Epithelial cell of esophagus (primary cell): Measurements from ENCODE around the gene PPIG.
"Not testable (repeated sequence)": the region's sequence is repeated elsewhere in the genome, so short reads cannot be mapped to it uniquely, and the experiment has no call there.

Source experiments
- DNase-seq: peaks from one replicate; pipeline ENCODE4 v3.0.0; 2010; ENCODE audit warnings: low read depth
- H3K4me3 ChIP-seq: 2 replicates; pipeline ENCODE4 v1.5.1; 2011; ENCODE audit warnings: mild to moderate bottlenecking, low read length, control low read depth
- TF ChIP-seq, protein P1 (sequence below): IDR thresholded peaks from 2 replicates; pipeline ENCODE4 v1.5.1; 2011; ENCODE audit warnings: low read depth, mild to moderate bottlenecking, low read length, control low read depth, inconsistent platforms; ENCODE audit not compliant: insufficient read depth; ENCODE audit errors: missing control alignments

Gene PPIG

DNA sequence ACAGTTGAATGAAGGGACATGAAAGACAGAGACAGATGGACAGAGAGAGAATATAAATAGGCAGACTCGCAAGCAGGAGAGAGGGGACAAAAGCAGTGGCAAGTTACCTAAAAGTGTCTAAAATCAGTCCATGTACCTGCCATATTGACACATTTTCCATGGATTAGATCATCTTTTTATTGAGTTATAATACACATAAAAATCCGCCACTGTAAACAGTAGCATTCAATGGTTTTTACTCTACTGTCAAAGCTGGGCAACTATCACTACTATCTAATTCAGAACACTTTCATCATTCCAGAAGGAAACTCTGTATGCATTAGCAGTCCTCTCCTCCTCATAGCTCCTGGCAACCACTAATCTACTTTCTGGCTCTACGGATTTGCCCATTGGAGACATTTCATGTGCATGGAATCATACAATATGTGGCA lies 100.0 kb downstream of the PPIG start:
- TF ChIP-seq, protein P1, sequence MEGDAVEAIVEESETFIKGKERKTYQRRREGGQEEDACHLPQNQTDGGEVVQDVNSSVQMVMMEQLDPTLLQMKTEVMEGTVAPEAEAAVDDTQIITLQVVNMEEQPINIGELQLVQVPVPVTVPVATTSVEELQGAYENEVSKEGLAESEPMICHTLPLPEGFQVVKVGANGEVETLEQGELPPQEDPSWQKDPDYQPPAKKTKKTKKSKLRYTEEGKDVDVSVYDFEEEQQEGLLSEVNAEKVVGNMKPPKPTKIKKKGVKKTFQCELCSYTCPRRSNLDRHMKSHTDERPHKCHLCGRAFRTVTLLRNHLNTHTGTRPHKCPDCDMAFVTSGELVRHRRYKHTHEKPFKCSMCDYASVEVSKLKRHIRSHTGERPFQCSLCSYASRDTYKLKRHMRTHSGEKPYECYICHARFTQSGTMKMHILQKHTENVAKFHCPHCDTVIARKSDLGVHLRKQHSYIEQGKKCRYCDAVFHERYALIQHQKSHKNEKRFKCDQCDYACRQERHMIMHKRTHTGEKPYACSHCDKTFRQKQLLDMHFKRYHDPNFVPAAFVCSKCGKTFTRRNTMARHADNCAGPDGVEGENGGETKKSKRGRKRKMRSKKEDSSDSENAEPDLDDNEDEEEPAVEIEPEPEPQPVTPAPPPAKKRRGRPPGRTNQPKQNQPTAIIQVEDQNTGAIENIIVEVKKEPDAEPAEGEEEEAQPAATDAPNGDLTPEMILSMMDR, result no peak
- DNase-seq, result no peak
- H3K4me3 ChIP-seq, result no peak overlapping the region

DNA sequence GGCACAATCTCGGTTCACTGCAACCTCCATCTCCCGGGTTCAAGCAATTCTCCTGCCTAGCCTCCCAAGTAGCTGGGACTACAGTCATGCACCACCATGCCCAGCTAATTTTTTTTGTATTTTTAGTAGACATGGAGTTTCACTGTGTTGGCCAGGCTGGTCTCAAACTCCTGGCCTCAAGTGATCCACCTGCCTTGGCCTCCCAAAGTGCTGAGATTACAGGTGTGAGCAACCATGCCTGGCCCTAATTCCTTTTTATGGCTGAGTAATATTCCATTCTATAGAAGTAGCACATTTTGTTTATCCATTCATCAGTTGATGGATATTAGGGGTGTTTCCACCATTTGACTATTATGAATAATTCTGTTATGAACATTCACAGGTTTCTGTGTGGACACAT lies 100.6 kb downstream of the PPIG start:
- not testable (repeated sequence) for DNase-seq, H3K4me3 ChIP-seq

DNA sequence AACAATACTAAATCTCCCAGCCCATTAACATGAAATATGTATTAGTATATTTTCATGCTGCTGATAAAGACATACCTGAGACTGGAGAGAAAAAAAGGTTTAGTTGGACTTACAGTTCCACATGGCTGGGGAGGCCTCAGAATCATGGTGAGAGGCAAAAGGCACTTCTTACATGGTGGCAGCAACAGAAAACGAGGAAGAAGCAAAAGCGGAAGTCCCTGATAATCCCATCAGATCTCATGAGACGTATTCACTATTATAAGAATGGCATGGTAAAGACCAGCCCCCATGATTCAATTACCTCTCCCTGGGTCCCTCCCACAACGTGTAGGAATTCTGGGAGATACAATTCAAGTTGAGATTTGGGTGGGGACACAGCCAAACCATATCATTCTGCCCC lies 102.7 kb downstream of the PPIG start:
- DNase-seq, result not testable (repeated sequence)

DNA sequence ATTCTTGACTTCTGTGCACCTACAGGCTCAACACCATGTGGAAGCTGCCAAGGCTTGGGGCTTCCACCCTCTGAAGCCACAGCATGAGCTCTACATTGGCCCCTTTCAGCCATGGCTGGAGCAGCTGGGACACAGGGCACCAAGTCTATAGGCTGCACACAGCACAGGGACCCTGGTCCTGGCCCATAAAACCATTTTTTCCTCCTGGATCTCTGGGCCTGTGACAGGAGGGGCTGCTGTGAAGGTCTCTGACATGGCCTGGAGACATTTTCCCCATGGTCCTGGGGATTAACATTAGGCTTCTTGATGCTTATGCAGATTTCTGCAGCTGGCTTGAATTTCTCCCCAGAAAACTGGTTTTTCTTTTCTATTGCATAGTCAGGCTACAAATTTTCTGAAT lies 103.8 kb downstream of the PPIG start:
- not testable (repeated sequence) for DNase-seq, H3K4me3 ChIP-seq

More for the DNA sequence above, 102.7 kb downstream of the PPIG start:
- H3K4me3 ChIP-seq, result not testable (repeated sequence)

DNA sequence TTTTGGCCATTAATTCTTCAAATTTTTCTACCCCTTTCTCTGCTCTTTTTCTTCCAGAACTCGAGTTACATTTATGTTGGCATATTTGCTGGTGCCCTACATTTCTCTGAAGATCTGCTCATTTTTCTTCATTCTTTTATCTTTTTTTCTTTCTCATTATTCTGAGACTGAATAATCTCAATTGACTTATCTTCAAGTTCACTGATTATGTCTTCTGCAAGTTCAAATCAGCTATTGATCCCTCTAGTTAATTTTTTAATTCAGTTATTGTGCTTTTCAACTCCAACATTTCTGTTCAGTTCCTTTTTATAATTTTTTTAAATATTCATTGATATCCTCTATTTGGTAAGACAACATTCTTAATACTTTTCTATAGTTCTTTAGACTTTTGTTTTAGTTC lies 106.8 kb downstream of the PPIG start:
- DNase-seq, result no peak

More for the DNA sequence above, 106.8 kb downstream of the PPIG start:
- TF ChIP-seq, protein P1, result no peak
- no peak overlapping the region for H3K4me3 ChIP-seq
